K562 (cell line): ENCODE results near the gene EFCAB7. TPM values are rescaled to one million over a fixed set of nuclear protein-coding genes. Genes with fewer than 3 reads are reported as not detected.
A peak's percentile ranks its signal among the peaks of the same experiment; 100 is the strongest.

Experiments
- BHLHE40 ChIP-seq: IDR thresholded peaks from 2 replicates; pipeline ENCODE4 v1.6.1; 2011; ENCODE audit warnings: low read length, improper control_type of control experiment
- CC2D1A ChIP-seq: fragments of 450-650 bp; IDR thresholded peaks from 2 replicates; pipeline ENCODE4 v1.6.1; 2017; ENCODE audit warnings: mild to moderate bottlenecking
- DNMT1 ChIP-seq: fragments of 450-650 bp; IDR thresholded peaks from 2 replicates; pipeline ENCODE4 v1.6.1; 2016; ENCODE audit warnings: antibody characterized with exemption, mild to moderate bottlenecking
- ELF2 ChIP-seq: fragments of 250-450 bp; sonication (Bioruptor Pico); IDR thresholded peaks from 2 replicates; pipeline ENCODE4 v1.5.0; 2021; ENCODE audit warnings: mild to moderate bottlenecking
- ETV5 ChIP-seq: sonication (generic); formaldehyde crosslinking; IDR thresholded peaks from 2 replicates; pipeline ENCODE4 v1.4.0; 2020; ENCODE audit warnings: low read depth, mild to moderate bottlenecking, missing genetic modification reagents
- ETV6 ChIP-seq, 3 experiments: fragments of 150-350 bp in 1 of 3; sonication (generic) in 1 of 3; formaldehyde crosslinking in 1 of 3; IDR thresholded peaks; 2 replicates each; pipeline versions ENCODE4 v1.6.1 to v1.8.0; 2014 to 2022; ENCODE audit warnings: borderline replicate concordance in 2 of 3, low read depth in 2 of 3, antibody characterized with exemption in 1 of 3, low read length in 1 of 3, mild to moderate bottlenecking in 1 of 3, missing genetic modification reagents in 1 of 3
- JUN ChIP-seq, 2 experiments: sonication (generic) in 1 of 2; formaldehyde crosslinking in 1 of 2; IDR thresholded peaks; 2 replicates each; pipeline versions ENCODE4 v1.6.1 to v1.8.0; 2012 to 2022; ENCODE audit warnings: borderline replicate concordance in 2 of 2, mild to moderate bottlenecking in 2 of 2, improper control_type of control experiment in 1 of 2, low read depth in 1 of 2, low read length in 1 of 2, missing genetic modification reagents in 1 of 2
- MAFG ChIP-seq: fragments of 450-650 bp; conservative IDR thresholded peaks from 2 replicates; pipeline ENCODE4 v1.6.1; 2016; ENCODE audit warnings: missing genetic modification characterization, missing compliant biosample characterization
- MECOM ChIP-seq: fragments of 250-450 bp; sonication (Bioruptor Pico); IDR thresholded peaks from 2 replicates; pipeline ENCODE4 v1.8.0; 2022; ENCODE audit warnings: inconsistent platforms
- MXI1 ChIP-seq: IDR thresholded peaks from 2 replicates; pipeline ENCODE4 v1.6.1; 2011; ENCODE audit warnings: low read depth, mild to moderate bottlenecking, improper control_type of control experiment, low read length
- NCOA2 ChIP-seq, 2 experiments: fragments of 450-650 bp; IDR thresholded peaks; 2 replicates each; pipeline ENCODE4 v1.6.1; 2018; ENCODE audit warnings: mild to moderate bottlenecking in 2 of 2, moderate library complexity in 1 of 2; ENCODE audit not compliant: partially characterized antibody in 2 of 2
- PHF8 ChIP-seq: fragments of 200-600 bp; sonication (generic); IDR thresholded peaks from 2 replicates; pipeline ENCODE4 v1.6.1; 2012; ENCODE audit warnings: mixed run types, mild to moderate bottlenecking, inconsistent platforms, low read length, moderate library complexity, borderline replicate concordance
- RBM25 ChIP-seq: fragments of 200-400 bp; formaldehyde crosslinking; IDR thresholded peaks from 2 replicates; pipeline ENCODE4 v1.6.1; 2018; ENCODE audit warnings: low read length, low read depth, moderate library complexity; ENCODE audit not compliant: severe bottlenecking
- SREBF1 ChIP-seq: fragments of 150-350 bp; IDR thresholded peaks from 2 replicates; pipeline ENCODE4 v1.6.1; 2014; ENCODE audit warnings: antibody characterized with exemption, low read depth, low read length, borderline replicate concordance
- SRSF9 ChIP-seq: fragments of 200-400 bp; formaldehyde crosslinking; IDR thresholded peaks from 2 replicates; pipeline ENCODE4 v1.6.1; 2017; ENCODE audit warnings: low read depth, low read length, borderline replicate concordance
- ZNF311 ChIP-seq: fragments of 250-450 bp; sonication (Bioruptor Pico); IDR thresholded peaks from 2 replicates; pipeline ENCODE4 v1.4.0; 2020; ENCODE audit warnings: mild to moderate bottlenecking, moderate library complexity
- ZNF75A ChIP-seq: fragments of 450-650 bp; formaldehyde crosslinking; IDR thresholded peaks from 2 replicates; pipeline ENCODE4 v1.4.0; 2020; ENCODE audit warnings: mild to moderate bottlenecking
- polyA plus RNA-seq, 8 experiments: library from polyadenylated mRNA; depleted of rRNA in 4 of 8; stranded (reverse) in 5 of 8; unstranded in 3 of 8; fragments of >200 nt; fragmentation: Nextera tagmentation in 2 of 8; fragmentation: Illumina TruSeq in 1 of 8; extraction: Ambion mirVana in 2 of 8; extraction: Trizol in 1 of 8; gene quantifications; 2 replicates each; pipeline versions ENCODE4 v1.2.1 to v1.2.3, GENCODE V29; 2011 to 2014; ENCODE audit warnings: inconsistent platforms in 1 of 8, missing spikeins in 1 of 8
- total RNA-seq, 7 experiments: library from RNA; depleted of rRNA in 6 of 7; stranded (reverse); fragments of >200 nt in 6 of 7; fragmentation: Illumina TruSeq in 2 of 7; extraction: Trizol in 2 of 7; gene quantifications; 2 replicates each; pipeline versions ENCODE4 v1.2.1 to v1.2.3, GENCODE V29; 2011 to 2021; ENCODE audit warnings: low replicate concordance in 1 of 7
- TF ChIP-seq, protein P1 (sequence below): fragments of 450-650 bp; formaldehyde crosslinking; IDR thresholded peaks from 2 replicates; pipeline ENCODE4 v1.4.0; 2022; ENCODE audit warnings: missing genetic modification characterization
- TF ChIP-seq, protein P2 (sequence below): sonication (generic); formaldehyde crosslinking; IDR thresholded peaks from 2 replicates; pipeline ENCODE4 v1.8.0; 2023; ENCODE audit warnings: missing genetic modification reagents, mild to moderate bottlenecking, borderline replicate concordance
- TF ChIP-seq, protein P3 (sequence below): fragments of 250-450 bp; sonication (Bioruptor Pico); IDR thresholded peaks from 2 replicates; pipeline ENCODE4 v1.8.0; 2021; ENCODE audit warnings: moderate library complexity, mild to moderate bottlenecking, inconsistent platforms

The EFCAB7 gene
- total and polyA plus RNA-seq, 9 of the 15 experiments (the other 6 are each of a cell fraction or from before 2014, with no cell fraction given), result 3.2 to 7.6 (median 5.7) TPM

- TF ChIP-seq PHF8 (peak; percentile 62; the same call in 1 of the 2 replicates), BHLHE40 (no peak; the same call in 1 of the 2 replicates), SRSF9 (no peak), MECOM (peak; percentile 27; the same call in 1 of the 2 replicates), JUN (IDR thresholded peaks at IDR 0.05; ENCODE audit: borderline replicate concordance, low read depth, low read length) (no peak), JUN (CRISPR knock-in tag; IDR thresholded peaks at IDR 0.05; ENCODE audit: borderline replicate concordance) (0 out of 2 replicates have a peak, but pooled peaks have one; percentile 37), CC2D1A (peak; percentile 94), DNMT1 (no peak), ETV5 (peak; percentile 79; the same call in 1 of the 2 replicates), MXI1 (peak; percentile 84), NCOA2 (IDR thresholded peaks at IDR 0.05; ENCODE audit: partially characterized antibody in 2 of 2) (no peak), RBM25 (peak; percentile 30), SREBF1 (no peak), ELF2 (CRISPR knock-in tag) (peak; percentile 97), ETV6 (IDR thresholded peaks at IDR 0.05; ENCODE audit: borderline replicate concordance in 1 of 2, low read depth in 2 of 2, low read length in 1 of 2) (no peak), ETV6 (CRISPR knock-in tag; IDR thresholded peaks at IDR 0.05; ENCODE audit: borderline replicate concordance) (no peak; the same call in 1 of the 2 replicates), ZNF311 (no peak; the same call in 1 of the 2 replicates), ZNF75A (CRISPR knock-in tag) (no peak), MAFG (tag) (no peak)
- TF ChIP-seq, protein P1, sequence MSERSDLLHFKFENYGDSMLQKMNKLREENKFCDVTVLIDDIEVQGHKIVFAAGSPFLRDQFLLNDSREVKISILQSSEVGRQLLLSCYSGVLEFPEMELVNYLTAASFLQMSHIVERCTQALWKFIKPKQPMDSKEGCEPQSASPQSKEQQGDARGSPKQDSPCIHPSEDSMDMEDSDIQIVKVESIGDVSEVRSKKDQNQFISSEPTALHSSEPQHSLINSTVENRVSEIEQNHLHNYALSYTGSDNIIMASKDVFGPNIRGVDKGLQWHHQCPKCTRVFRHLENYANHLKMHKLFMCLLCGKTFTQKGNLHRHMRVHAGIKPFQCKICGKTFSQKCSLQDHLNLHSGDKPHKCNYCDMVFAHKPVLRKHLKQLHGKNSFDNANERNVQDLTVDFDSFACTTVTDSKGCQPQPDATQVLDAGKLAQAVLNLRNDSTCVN (CRISPR knock-in tag), result no peak
- TF ChIP-seq, protein P2, sequence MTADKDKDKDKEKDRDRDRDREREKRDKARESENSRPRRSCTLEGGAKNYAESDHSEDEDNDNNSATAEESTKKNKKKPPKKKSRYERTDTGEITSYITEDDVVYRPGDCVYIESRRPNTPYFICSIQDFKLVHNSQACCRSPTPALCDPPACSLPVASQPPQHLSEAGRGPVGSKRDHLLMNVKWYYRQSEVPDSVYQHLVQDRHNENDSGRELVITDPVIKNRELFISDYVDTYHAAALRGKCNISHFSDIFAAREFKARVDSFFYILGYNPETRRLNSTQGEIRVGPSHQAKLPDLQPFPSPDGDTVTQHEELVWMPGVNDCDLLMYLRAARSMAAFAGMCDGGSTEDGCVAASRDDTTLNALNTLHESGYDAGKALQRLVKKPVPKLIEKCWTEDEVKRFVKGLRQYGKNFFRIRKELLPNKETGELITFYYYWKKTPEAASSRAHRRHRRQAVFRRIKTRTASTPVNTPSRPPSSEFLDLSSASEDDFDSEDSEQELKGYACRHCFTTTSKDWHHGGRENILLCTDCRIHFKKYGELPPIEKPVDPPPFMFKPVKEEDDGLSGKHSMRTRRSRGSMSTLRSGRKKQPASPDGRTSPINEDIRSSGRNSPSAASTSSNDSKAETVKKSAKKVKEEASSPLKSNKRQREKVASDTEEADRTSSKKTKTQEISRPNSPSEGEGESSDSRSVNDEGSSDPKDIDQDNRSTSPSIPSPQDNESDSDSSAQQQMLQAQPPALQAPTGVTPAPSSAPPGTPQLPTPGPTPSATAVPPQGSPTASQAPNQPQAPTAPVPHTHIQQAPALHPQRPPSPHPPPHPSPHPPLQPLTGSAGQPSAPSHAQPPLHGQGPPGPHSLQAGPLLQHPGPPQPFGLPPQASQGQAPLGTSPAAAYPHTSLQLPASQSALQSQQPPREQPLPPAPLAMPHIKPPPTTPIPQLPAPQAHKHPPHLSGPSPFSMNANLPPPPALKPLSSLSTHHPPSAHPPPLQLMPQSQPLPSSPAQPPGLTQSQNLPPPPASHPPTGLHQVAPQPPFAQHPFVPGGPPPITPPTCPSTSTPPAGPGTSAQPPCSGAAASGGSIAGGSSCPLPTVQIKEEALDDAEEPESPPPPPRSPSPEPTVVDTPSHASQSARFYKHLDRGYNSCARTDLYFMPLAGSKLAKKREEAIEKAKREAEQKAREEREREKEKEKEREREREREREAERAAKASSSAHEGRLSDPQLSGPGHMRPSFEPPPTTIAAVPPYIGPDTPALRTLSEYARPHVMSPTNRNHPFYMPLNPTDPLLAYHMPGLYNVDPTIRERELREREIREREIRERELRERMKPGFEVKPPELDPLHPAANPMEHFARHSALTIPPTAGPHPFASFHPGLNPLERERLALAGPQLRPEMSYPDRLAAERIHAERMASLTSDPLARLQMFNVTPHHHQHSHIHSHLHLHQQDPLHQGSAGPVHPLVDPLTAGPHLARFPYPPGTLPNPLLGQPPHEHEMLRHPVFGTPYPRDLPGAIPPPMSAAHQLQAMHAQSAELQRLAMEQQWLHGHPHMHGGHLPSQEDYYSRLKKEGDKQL, result no peak
- TF ChIP-seq, protein P3, sequence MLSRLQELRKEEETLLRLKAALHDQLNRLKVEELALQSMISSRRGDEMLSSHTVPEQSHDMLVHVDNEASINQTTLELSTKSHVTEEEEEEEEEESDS (CRISPR knock-in tag), result no peak
These were observed at the start of gene EFCAB7, which contains the start of gene ITGB3BP (continued) for GRCh38 chr1:63522891-63523728.
